UCSD-AML1 (cell line): ENCODE data around the gene ARHGAP10.

Experiments
- DNase-seq: peaks from one replicate; lab custom pipeline; 2025; ENCODE audit not compliant: unreplicated experiment; lab: John Stamatoyannopoulos, UW

Gene ARHGAP10

DNA sequence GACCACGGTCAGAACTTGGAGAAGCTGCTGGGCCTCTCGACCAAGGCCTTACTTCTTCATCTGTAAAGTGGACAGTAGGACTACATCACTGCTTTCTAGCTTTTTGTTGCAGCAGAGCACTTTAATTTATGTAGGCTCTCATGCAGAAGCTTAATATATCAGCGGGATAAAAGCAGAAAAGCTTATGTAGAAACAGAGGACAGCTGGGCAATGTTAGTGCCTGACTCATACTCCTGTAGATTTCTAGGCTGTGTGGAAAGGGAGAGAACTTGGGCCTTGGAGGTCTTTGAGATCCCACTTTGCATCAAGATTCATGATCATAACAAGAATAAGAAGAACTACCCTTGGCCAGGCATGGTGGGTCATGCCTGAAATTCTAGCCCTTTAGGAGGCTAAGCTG, 91.2 kb downstream of the ARHGAP10 start:
- no peak for DNase-seq

DNA sequence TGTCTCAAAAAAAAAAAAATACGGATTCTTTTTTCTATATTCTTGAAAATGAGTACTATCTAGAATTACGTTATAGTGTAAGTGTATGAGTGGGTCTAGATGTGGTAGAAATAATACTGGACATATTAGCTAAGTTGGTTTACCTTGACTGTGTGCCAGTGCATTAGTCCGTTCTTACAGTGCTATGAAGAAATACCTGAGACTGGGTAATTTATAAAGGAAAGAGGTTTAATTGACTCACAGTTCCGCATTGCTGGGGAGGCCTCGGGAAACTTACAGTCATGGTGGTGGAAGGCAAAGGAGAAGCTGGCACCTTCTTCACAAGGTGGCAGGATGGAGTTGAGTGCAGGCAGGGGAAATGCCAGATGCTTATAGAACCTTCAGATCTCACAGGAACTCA, 92.4 kb downstream of the ARHGAP10 start:
- no peak for DNase-seq

DNA sequence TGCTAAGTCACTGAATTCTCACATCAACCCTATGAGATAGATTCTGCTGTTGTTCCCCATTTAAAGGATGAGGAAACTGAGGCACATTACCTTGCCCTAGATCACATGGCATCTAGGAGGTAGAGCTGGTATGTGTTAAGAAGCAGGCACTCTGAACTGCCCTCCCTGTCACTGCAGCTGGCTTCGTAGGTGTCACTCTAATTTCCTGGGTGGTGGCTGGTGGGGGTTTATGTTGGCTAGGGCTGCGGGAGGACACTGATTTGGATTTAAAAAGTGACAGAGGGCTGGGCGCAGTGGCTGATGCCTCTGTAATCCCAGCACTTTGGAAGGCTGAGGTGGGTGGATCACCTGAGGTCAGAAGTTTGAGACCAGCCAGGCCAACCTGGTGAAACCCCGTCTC, 93.0 kb downstream of the ARHGAP10 start:
- DNase-seq = no peak

DNA sequence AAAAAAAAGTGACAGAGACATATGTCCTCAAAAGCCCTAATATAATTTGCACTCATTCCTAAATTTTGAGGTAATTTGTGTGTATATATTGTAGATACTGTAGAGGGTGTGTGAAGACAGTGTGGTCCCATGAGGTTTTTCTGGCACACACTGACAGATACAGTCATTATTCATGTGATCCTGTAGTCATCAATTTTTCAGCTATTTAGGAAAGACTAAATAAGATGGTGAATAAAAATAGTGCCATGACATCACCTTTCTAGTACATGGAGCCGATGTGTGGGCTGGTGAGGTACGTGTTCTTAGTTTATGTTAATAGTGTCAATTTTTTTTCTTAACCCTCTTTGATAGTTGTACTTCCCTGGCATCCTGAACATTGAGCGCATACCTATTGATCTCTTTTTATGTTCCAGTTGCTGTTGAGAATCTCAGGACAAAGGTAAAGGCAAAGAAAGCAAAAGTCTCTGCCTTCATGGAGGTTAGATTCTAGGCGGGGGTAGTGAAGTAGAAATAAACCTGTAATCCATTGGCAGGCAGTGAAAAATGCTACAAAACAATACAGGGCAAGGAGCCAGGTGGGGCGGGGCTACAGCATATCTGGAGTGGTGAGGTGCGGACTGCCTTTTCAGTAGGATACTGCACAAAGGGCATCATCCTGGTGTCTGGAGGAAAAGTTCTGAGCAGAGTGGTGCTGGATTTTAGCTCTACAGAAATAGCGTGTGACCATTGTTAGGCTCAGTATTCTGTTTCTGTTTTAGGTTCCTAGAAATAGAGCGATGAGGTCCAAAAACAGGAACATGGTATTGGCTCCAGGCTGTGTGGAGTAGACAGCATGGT, 93.8 kb downstream of the ARHGAP10 start:
- DNase-seq = no peak

DNA sequence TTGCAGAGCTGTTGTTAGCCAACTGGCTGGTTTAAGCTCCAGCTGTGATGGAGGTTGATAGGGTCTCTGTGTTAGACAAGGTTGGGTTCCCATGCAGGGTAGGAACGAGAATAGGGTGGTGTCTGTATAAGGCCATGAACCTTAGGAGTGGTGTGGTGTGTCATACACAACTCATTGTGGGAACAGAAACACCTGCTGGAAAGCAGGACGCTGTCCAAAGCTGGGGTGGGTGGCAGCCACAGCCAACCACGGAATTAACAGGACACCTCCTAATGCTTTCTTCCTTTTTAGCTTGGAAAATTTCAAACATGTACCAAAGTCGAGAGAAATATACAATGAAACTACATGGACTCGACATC, 94.4 kb downstream of the ARHGAP10 start:
- no peak for DNase-seq

DNA sequence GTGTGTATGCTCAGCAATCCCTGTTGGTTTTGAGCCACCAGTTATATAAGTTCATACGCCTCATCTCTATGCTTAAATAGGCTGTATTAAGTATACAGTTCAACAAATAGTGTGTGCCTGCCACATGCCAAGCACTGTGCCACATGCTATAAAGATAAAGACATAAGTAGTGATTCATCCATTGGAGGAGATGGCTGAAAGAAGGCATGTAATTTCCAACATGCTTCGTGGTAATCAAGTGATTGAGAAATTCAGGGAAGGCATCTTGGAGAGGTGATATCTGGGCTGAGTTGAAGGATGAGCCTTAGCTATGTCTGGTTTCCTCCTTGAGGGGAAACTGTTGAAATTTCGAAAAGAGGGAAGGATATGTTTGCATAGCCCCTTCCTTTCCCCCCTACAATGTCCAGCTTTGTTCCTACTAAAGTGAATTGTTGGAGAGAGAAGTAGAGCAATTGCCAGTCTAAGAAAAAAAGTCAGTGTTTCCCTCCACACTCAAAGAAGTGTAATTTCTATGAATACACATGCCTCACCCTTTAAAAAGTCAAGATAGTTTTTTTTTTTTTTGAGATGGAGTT, 96.5 kb downstream of the ARHGAP10 start:
- DNase-seq = no peak

DNA sequence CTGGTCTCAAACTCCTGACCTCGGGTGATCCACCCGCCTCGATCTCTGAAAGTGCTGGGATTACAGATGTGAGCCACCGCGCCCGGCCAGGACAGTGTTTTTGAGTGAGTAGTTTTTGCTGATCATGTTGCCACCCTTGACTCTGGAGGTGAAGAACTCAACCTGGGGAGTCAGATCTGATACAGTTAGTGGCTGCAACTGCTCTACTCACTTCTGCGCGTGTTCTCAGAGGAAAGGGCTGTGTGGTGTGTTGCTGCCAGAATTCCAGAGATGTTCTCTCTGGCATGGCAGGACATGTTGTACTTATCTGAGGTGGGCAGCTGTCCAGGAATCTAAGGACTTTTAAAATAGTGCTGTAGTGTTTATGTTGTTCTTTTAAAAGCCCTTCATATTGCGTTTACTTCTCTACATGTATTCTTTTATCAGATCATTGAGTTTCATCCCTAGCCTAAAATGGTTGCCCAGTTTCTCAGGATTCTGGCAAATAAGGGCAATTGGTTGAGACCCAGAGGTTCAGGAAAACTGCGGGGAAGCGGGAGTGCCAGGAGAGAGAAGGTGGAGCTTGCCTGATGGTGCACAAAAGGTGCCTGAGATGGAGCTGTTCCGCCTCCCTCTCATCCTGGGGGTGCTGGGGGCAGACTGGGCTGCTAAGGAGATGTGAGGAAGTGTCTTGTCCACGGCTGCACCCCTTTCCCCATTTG, 97.7 kb downstream of the ARHGAP10 start:
- no peak for DNase-seq

DNA sequence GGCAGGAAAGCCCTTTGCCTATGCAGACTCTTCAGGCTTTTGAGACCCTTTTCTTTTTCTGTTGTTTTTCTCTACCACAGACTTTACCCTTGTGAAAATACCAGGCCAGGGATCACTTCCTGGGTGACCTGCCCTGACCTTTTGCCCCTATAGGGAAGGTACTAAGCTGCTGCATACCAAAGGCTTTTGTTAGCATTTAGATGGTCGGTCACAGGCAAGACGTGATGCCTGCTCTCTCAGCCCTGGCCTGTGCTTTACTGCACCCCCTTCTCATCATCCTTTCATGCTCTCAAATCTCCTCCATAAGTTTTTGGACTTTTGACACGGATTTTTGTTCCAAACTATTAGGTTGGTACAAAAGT, 98.2 kb downstream of the ARHGAP10 start:
- DNase-seq = no peak

DNA sequence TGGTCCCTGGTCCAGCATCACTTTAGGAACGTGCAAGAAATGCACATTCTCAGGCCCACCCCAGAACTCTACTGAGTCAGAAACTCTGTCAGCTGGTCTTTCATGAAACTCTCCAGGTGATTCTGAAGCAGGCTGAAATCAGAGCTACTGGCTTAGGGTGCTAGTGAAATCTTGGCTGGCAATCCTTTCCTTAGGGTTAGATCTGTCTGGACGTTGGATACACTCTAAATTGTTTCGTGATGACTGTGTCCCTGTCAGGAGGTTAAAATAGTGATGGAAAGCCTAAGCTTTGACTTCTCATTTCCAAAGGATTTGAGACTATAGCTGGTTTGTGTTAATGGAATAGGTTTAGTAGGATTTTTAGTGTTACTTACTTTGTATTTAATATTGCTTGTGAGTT, 99.1 kb downstream of the ARHGAP10 start:
- DNase-seq = no peak

DNA sequence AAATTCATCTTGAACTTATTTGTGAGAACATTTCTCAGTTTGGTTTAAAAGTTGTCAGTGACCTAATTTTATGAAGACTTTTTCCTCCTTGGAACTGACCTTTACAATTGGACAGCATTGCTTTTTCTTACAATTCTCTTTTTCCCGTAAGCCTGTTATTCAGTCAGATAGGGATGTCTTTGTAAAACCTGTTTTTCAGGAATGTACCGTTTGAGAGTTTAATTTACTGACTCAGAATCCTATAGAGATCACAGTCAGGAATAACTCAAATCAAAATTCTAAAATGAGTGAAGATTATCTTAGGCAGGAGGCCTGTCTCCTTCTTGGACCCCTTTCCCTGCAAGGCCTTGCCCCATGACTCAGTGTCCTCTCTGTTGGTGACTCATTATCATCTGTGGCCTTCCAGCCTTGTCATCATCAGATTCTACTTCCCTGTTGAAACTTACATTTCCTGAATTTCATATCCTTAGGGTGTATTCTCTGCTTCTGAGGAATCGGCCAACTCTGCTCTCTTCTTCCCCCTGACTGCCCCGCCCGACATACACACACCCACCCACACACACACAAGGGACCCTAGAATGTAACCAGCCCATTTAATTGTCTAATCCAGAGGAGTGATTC, 99.8 kb downstream of the ARHGAP10 start:
- DNase-seq = no peak

DNA sequence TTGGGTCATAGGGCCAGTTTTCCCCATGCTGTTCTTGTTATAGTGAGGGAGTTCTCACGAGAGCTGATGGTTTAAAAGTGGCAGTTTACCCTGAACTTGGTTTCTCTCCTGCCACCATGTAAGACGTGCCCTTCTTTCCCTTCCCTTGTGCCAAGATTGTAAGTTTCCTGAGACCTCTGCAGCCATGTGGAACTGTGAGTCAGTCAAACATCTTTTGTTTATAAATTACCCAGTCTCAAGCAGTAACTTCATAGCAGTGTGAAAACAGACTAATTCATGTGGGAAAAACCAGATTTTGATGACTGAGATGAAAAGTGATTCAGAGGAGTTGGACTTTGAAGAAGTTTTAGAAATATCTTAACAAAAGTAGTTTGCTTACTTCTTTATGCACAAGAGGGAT, 101.4 kb downstream of the ARHGAP10 start:
- no peak for DNase-seq

DNA sequence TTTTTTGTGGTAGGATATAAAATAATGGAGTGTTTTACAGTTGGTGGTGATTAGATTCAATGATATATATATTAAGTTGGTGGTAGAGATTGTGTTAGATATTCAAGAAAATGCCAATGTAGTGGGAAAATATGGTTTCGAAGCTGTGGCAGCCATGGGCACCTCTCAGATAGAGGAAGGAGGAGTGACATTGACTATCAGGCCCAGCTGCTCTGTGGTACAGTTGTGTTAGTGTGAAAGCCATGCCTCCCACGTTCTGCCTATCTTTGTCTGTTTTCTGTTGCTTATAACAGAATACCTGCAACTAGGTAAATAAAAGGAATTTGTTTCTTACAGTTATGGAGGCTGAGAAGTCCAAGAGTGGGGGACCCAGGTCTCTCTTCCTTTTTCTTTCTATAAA, 101.9 kb downstream of the ARHGAP10 start:
- no peak for DNase-seq

DNA sequence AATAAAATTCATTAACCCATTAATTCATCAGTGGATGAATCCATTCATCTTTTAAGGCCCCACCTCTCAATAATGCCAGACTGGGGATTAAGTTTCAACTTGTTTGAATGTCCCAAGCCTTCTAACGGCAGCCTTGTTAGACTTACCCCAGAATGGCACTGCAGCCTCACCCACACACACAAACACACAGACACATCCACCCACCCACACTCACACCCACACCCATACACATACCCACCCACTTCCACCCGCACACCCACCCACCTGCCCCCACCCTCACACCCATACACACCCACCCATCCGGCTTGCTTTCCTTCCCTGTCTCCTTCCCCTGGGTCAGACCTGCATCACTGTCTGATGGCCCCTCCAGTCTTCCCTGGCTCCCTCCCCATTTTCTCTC, 102.6 kb downstream of the ARHGAP10 start:
- no peak for DNase-seq

DNA sequence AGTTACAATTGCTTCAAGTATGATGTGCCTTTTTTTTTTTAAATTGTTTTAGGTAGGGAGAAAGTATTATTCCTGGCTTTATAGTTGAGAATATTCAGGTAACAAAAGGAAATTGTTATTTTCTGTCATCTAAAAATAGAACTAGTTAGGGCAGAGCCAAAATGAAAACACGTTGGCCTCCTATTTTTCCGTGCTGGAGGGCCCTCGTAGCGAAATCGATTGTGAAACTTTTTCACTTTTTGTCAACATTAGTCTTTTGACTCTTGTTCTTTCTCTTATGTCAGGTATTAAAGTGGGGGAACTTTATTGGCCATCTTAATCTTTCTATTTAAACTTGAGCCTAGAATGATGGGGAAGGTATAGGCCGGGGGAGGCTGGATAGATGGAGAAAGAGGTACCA, 104.9 kb downstream of the ARHGAP10 start:
- no peak for DNase-seq

DNA sequence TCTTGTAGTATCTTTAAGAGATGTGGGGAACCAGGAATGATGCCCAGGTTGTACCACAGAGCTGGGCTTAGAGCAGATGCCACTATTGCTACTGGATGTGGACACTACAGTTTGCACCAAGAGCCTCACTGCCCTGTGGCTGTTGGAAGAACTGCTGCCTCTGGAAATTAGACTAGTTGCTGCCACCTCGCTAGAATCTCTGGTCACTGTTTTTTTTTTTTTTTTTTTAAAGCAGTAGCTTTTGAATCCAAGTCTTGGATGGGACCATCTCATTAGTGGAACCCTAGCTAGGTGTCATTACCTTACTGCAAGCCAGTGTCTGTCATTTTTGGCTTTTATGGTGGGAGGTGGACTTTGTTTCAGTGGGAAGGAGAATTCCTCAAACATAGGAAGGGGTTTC, 105.5 kb downstream of the ARHGAP10 start:
- no peak for DNase-seq

DNA sequence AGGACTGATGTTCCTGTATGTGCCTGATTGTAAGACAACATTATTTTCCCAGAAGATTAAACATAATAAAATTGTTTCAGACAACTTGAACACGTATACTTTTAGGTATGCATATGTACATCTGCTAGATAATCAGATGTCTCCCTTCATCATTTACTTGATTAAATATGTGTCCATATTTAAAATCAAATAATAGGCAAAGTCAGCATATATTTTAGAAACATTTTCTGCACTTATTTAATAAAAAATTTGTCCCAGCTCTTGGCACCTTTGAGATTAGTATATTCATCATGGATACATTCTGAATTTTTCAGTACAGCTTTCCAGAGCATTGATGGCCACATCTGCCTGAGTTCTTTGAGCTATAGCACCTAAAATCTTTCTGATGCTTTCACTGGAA, 106.0 kb downstream of the ARHGAP10 start:
- DNase-seq = no peak

DNA sequence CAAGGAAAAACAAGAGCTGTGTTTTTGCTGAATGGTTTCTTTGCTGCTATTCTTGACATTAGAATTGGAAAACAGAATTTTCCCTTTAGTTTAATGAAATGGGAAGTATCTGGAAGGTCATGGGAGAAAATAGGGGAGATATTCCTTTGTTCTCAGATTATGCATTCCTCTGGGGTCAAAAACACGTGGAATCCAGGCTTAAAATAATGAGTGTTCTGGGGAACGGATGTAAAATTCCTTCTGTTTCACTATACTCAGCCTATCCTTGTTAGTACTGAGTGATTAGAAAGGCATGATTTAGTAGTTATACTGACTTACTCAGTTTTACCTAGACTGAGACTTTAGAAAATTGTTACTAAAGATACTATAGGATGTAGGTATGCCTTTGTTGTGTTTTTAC, 107.3 kb downstream of the ARHGAP10 start:
- no peak for DNase-seq

DNA sequence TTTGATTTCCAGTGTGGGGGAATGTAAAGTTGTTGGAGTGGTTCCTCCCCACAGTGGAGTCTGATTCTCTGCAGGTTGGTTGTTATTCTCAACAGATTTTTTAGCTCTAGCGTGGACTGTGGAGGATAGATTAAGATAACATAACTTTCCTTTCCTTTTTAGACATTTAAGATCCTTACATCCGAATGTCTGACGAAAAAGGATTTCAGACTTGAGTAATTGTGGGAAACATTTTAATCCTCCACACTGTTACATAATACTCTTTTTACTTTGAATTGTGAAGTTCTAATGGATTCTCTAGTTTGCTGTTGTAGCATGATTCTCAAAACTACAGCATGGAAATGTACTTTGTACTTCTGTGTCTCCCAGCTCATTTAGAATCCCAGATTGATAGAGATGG, 107.8 kb downstream of the ARHGAP10 start:
- no peak for DNase-seq

DNA sequence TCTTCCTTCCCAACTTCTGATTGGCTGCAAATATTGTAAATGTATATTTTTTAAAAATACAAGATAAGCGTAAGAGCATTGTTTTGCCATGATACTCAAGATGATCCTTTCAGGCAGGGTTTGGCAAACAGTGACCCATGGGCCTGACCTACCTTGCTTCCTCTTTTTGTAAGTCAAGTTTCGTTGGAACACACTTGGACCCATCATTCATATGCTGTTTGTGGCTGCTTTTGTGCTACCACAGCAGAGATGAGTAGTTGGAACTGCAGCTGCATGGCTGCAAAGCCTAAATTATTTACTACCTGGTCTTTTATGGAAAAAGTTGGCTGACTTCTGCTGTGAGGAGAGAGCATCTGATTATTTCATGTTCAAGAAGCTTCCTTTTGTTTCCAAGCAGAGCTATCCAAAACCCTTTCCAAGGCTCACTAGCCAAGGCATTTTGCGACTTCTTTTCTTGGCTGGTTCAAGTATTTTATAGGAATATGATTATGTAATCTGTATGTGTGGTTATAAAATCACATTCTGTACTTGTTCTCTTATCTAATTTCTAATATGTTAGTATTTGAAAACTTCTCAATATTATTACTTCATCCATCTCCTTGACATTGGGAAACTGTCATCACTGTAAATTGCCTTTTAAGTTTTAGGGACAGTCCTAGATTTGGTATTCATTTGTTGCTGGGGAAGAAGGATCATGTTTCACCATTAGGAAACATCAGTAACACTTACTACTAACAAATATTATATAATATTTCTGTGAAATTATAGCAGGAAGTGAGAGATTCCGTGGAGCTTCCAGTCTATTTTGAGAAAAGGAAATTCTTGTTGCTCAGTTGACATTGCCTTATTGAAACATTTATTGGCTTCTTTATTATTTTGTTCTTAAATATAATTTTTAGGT, 109.2 kb downstream of the ARHGAP10 start:
- DNase-seq = no peak

DNA sequence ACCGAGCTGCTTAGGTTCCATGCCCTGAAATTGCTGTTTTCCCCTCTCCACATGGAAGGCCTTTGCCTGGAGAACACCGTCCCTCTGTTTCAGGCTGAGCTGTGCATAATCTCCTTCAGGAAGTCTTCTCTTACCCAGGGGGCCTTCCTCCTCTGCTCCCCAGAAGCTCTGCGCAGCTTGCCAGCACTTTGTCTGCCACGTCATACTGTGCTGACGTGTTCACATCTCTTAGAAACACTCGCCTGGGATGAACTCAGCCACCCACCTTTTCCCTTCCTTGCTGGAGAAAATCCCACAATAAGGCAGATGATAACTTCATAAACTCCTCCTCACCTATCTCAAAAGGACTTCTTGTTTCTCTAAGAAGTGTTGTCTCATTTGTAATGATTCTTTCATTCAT, 110.7 kb downstream of the ARHGAP10 start:
- DNase-seq = no peak

DNA sequence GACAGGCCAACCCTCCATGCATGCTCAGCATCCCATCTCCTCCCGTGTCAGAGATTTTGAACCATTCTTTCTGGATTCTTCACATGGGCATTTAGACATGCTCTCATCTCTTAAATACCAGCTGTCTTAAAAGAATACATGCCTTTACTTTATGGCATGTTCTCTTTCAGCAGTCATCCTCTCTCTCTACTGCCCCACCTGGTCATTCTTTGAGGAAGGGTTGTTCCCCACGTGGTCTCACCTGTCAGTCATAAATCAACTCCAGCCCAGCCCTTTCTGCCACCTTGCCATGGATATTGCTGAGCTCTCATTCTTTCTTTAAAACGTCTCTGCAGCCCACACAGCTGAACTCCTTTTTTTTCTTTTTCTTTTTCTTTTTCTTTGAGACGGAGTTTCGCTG, 111.3 kb downstream of the ARHGAP10 start:
- DNase-seq = no peak
